ENCODE results near the gene PTPRM.

PTPRM gene

GRCh38 chr18:7566567-7567473 is at the start of gene PTPRM:
TSS of gene PTPRM (plus strand) at chr18:7567316. CDS start at chr18:7567819, 503 bp downstream.
- no peak for DNase-seq (ENCODE audit: low read depth, low spot score)
- WGBS (ENCODE audit: insufficient coverage, insufficient read length), result no CpG with 5 or more reads among the region's 139 CpGs
- Histone ChIP-seq H3K9me3 (ENCODE audit: control insufficient read depth, insufficient read depth, low read length) (no peaks in the 10 kb centered on the region), H3K4me3 (ENCODE audit: low read length) (peak within 1 kb of the TSS; percentile 96), H3K36me3 (ENCODE audit: control insufficient read depth, insufficient read depth, low read length) (no peaks in the 10 kb centered on the region), H3K4me1 (ENCODE audit: control insufficient read depth, insufficient read depth, low read length) (peaks cover 2% of the 10 kb centered on the region; the same call in 1 of the 2 replicates), H3K27me3 (ENCODE audit: control insufficient read depth, insufficient read depth, low read length) (peaks cover 10% of the 10 kb centered on the region; the same call in 1 of the 2 replicates), H3K27ac (ENCODE audit: low read length) (no peak within 1 kb of the TSS)

GRCh38 chr18:7517852-7518251 is 49.3 kb upstream of the PTPRM start:
- H3K9me3 ChIP-seq (ENCODE audit: control insufficient read depth, insufficient read depth, low read length), result no peaks in the 10 kb centered on the region
- no peaks in the 10 kb centered on the region for H3K36me3 ChIP-seq (ENCODE audit: control insufficient read depth, insufficient read depth, low read length)
- no CpG with 5 or more reads among the region's 4 CpGs for WGBS (ENCODE audit: insufficient coverage, insufficient read length)
- H3K27ac ChIP-seq (ENCODE audit: low read length), result no peak overlapping the region
- DNase-seq (ENCODE audit: low read depth, low spot score), result no peak
- H3K4me1 ChIP-seq (ENCODE audit: control insufficient read depth, insufficient read depth, low read length), result 0 out of 2 replicates have a peak, but pooled peaks cover 3% of the 10 kb centered on the region
- no peak overlapping the region for H3K4me3 ChIP-seq (ENCODE audit: low read length)
- no peaks in the 10 kb centered on the region for H3K27me3 ChIP-seq (ENCODE audit: control insufficient read depth, insufficient read depth, low read length)

GRCh38 chr18:7520200-7520785 is 46.8 kb upstream of the PTPRM start:
- H3K4me1 ChIP-seq (ENCODE audit: control insufficient read depth, insufficient read depth, low read length), result peaks cover 2% of the 10 kb centered on the region; the same call in 1 of the 2 replicates
- H3K36me3 ChIP-seq (ENCODE audit: control insufficient read depth, insufficient read depth, low read length), result no peaks in the 10 kb centered on the region
- no peak overlapping the region for H3K27ac ChIP-seq (ENCODE audit: low read length)
- H3K9me3 ChIP-seq (ENCODE audit: control insufficient read depth, insufficient read depth, low read length), result no peaks in the 10 kb centered on the region
- no CpG with 5 or more reads among the region's 6 CpGs for WGBS (ENCODE audit: insufficient coverage, insufficient read length)
- H3K27me3 ChIP-seq (ENCODE audit: control insufficient read depth, insufficient read depth, low read length), result no peaks in the 10 kb centered on the region
- DNase-seq (ENCODE audit: low read depth, low spot score), result no peak
- no peak overlapping the region for H3K4me3 ChIP-seq (ENCODE audit: low read length)

GRCh38 chr18:7521226-7521856 is 45.8 kb upstream of the PTPRM start:
- Histone ChIP-seq H3K9me3 (ENCODE audit: control insufficient read depth, insufficient read depth, low read length) (no peaks in the 10 kb centered on the region), H3K4me3 (ENCODE audit: low read length) (no peak overlapping the region), H3K27me3 (ENCODE audit: control insufficient read depth, insufficient read depth, low read length) (no peaks in the 10 kb centered on the region), H3K4me1 (ENCODE audit: control insufficient read depth, insufficient read depth, low read length) (peaks cover 2% of the 10 kb centered on the region; the same call in 1 of the 2 replicates), H3K27ac (ENCODE audit: low read length) (no peak overlapping the region), H3K36me3 (ENCODE audit: control insufficient read depth, insufficient read depth, low read length) (no peaks in the 10 kb centered on the region)
- WGBS (ENCODE audit: insufficient coverage, insufficient read length), result no CpG with 5 or more reads among the region's 8 CpGs
- no peak for DNase-seq (ENCODE audit: low read depth, low spot score)

GRCh38 chr18:7523772-7524171 is 43.3 kb upstream of the PTPRM start:
- no peak for DNase-seq (ENCODE audit: low read depth, low spot score)
- H3K4me3 ChIP-seq (ENCODE audit: low read length), result no peak overlapping the region
- no peak overlapping the region for H3K27ac ChIP-seq (ENCODE audit: low read length)
- WGBS (ENCODE audit: insufficient coverage, insufficient read length), result no CpG with 5 or more reads among the region's 3 CpGs
- no peaks in the 10 kb centered on the region for H3K27me3 ChIP-seq (ENCODE audit: control insufficient read depth, insufficient read depth, low read length)
- no peaks in the 10 kb centered on the region for H3K36me3 ChIP-seq (ENCODE audit: control insufficient read depth, insufficient read depth, low read length)
- H3K9me3 ChIP-seq (ENCODE audit: control insufficient read depth, insufficient read depth, low read length), result no peaks in the 10 kb centered on the region
- peaks cover 2% of the 10 kb centered on the region; the same call in 1 of the 2 replicates for H3K4me1 ChIP-seq (ENCODE audit: control insufficient read depth, insufficient read depth, low read length)

- no peak overlapping the region for H3K27ac ChIP-seq (ENCODE audit: low read length)
- H3K36me3 ChIP-seq (ENCODE audit: control insufficient read depth, insufficient read depth, low read length), result no peaks in the 10 kb centered on the region
- no peaks in the 10 kb centered on the region for H3K27me3 ChIP-seq (ENCODE audit: control insufficient read depth, insufficient read depth, low read length)
- no peaks in the 10 kb centered on the region for H3K9me3 ChIP-seq (ENCODE audit: control insufficient read depth, insufficient read depth, low read length)
- DNase-seq (ENCODE audit: low read depth, low spot score), result no peak
- WGBS (ENCODE audit: insufficient coverage, insufficient read length), result no CpG with 5 or more reads among the region's 2 CpGs
- no peak overlapping the region for H3K4me3 ChIP-seq (ENCODE audit: low read length)
- peaks cover 2% of the 10 kb centered on the region; the same call in 1 of the 2 replicates for H3K4me1 ChIP-seq (ENCODE audit: control insufficient read depth, insufficient read depth, low read length)
These were observed 42.3 kb upstream of the PTPRM start for GRCh38 chr18:7524786-7525185.

GRCh38 chr18:7532942-7533341 is 34.2 kb upstream of the PTPRM start:
- no peak for DNase-seq (ENCODE audit: low read depth, low spot score)
- no CpG with 5 or more reads among the region's 4 CpGs for WGBS (ENCODE audit: insufficient coverage, insufficient read length)
- no peaks in the 10 kb centered on the region for H3K4me1 ChIP-seq (ENCODE audit: control insufficient read depth, insufficient read depth, low read length)

GRCh38 chr18:7535436-7536205 is 31.5 kb upstream of the PTPRM start:
- Histone ChIP-seq H3K4me1 (ENCODE audit: control insufficient read depth, insufficient read depth, low read length) (no peaks in the 10 kb centered on the region), H3K27me3 (ENCODE audit: control insufficient read depth, insufficient read depth, low read length) (no peaks in the 10 kb centered on the region), H3K9me3 (ENCODE audit: control insufficient read depth, insufficient read depth, low read length) (no peaks in the 10 kb centered on the region), H3K36me3 (ENCODE audit: control insufficient read depth, insufficient read depth, low read length) (no peaks in the 10 kb centered on the region), H3K4me3 (ENCODE audit: low read length) (no peak overlapping the region), H3K27ac (ENCODE audit: low read length) (no peak overlapping the region)
- WGBS (ENCODE audit: insufficient coverage, insufficient read length), result no CpG with 5 or more reads among the region's 5 CpGs
- DNase-seq (ENCODE audit: low read depth, low spot score), result no peak

More at GRCh38 chr18:7532942-7533341, 34.2 kb upstream of the PTPRM start:
- Histone ChIP-seq H3K4me3 (ENCODE audit: low read length) (no peak overlapping the region), H3K27ac (ENCODE audit: low read length) (no peak overlapping the region), H3K9me3 (ENCODE audit: control insufficient read depth, insufficient read depth, low read length) (no peaks in the 10 kb centered on the region), H3K27me3 (ENCODE audit: control insufficient read depth, insufficient read depth, low read length) (no peaks in the 10 kb centered on the region), H3K36me3 (ENCODE audit: control insufficient read depth, insufficient read depth, low read length) (no peaks in the 10 kb centered on the region)

GRCh38 chr18:7537145-7537544 is 30.0 kb upstream of the PTPRM start:
- no peaks in the 10 kb centered on the region for H3K27me3 ChIP-seq (ENCODE audit: control insufficient read depth, insufficient read depth, low read length)
- no peaks in the 10 kb centered on the region for H3K36me3 ChIP-seq (ENCODE audit: control insufficient read depth, insufficient read depth, low read length)
- no CpG with 5 or more reads among the region's 1 CpG for WGBS (ENCODE audit: insufficient coverage, insufficient read length)
- no peak for DNase-seq (ENCODE audit: low read depth, low spot score)
- H3K27ac ChIP-seq (ENCODE audit: low read length), result no peak overlapping the region
- no peaks in the 10 kb centered on the region for H3K4me1 ChIP-seq (ENCODE audit: control insufficient read depth, insufficient read depth, low read length)
- H3K9me3 ChIP-seq (ENCODE audit: control insufficient read depth, insufficient read depth, low read length), result no peaks in the 10 kb centered on the region
- H3K4me3 ChIP-seq (ENCODE audit: low read length), result no peak overlapping the region

GRCh38 chr18:7541835-7542234 is 25.3 kb upstream of the PTPRM start:
- Histone ChIP-seq H3K27ac (ENCODE audit: low read length) (no peak overlapping the region), H3K4me1 (ENCODE audit: control insufficient read depth, insufficient read depth, low read length) (no peaks in the 10 kb centered on the region), H3K27me3 (ENCODE audit: control insufficient read depth, insufficient read depth, low read length) (no peaks in the 10 kb centered on the region), H3K9me3 (ENCODE audit: control insufficient read depth, insufficient read depth, low read length) (no peaks in the 10 kb centered on the region), H3K36me3 (ENCODE audit: control insufficient read depth, insufficient read depth, low read length) (no peaks in the 10 kb centered on the region), H3K4me3 (ENCODE audit: low read length) (no peak overlapping the region)
- DNase-seq (ENCODE audit: low read depth, low spot score), result no peak
- WGBS (ENCODE audit: insufficient coverage, insufficient read length), result no CpG with 5 or more reads among the region's 5 CpGs

Data from iPS DF 6.9 (cell line).